Activated CD4-positive, alpha-beta T cell treated with anti-CD3 and anti-CD28 coated beads, Interleukin-10, Interleukin-2, amounts not matched to agents 100 ng/mL and 50 ng/mL, durations not matched to agents 16 hours and 8 hours (primary cell): ENCODE measurements around the gene RFPL4A.

Experiments
- DNase-seq: peaks from one replicate; pipeline ENCODE4 v3.0.0-alpha.2; 2020

The RFPL4A gene

GRCh38 chr19:55809381-55810058 lies 50.6 kb downstream of the RFPL4A start:
- DNase-seq: peak; percentile 50

DNA sequence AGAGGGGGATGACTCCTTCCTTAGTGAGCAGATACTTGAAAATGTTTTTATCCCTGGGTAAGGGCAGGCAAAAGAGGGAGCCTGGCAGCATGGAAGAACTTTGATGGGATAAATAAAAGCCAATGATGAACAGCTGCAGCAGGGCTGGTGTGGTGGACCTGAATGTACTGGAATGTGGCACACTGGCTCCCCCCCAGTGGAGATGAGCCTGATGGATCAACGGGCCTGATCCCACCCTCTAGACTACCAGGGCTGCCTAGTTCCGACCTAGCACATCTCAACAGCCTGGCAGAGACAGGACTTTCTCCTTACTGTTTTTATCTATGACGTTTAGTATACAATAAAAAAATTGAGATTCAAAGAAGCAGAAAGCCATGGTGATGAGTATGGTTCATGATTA lies 52.4 kb downstream of the RFPL4A start:
- no peak for DNase-seq

GRCh38 chr19:55812449-55812848 lies 53.6 kb downstream of the RFPL4A start:
- DNase-seq: no peak
